KOPT-K1 (cell line): ENCODE data around the gene MEIS1.

Experiments used
- H3K27ac ChIP-seq: fragments of 200-600 bp; sonication (generic); 2 replicates; pipeline ENCODE4 v1.5.1; 2016; ENCODE audit warnings: antibody characterized with exemption, mild to moderate bottlenecking, low read depth, low read length; ENCODE audit not compliant: poor library complexity, severe bottlenecking
- H3K36me3 ChIP-seq: fragments of 200-600 bp; sonication (generic); 2 replicates; pipeline ENCODE4 v1.5.1; 2017; ENCODE audit warnings: antibody characterized with exemption, mild to moderate bottlenecking, low read length, moderate library complexity; ENCODE audit not compliant: insufficient read depth
- H3K9me3 ChIP-seq: fragments of 200-600 bp; sonication (generic); 2 replicates; pipeline ENCODE4 v1.5.1; 2017; ENCODE audit warnings: antibody characterized with exemption, low read length, mild to moderate bottlenecking; ENCODE audit not compliant: insufficient read depth, poor library complexity, severe bottlenecking

Gene MEIS1

DNA sequence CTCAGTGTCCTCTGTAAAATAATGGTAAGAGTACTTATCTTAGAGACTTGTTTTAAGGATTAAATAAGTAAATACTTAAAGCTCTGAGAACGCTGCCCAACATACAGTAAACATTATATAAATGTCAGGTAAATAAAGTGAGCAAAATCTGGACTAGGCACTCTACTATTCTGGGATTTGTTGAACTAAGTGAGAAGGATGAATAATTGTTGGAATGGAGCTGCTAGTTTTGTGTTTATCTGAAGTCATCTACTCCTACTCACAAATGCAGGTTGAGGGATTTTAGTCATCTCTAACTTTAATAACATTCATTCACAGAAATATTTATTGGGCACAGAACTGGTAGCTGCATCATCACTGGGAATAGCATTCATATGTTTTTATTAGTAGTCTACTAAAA, 103.4 kb downstream of the MEIS1 start:
- Histone ChIP-seq H3K27ac (no peak overlapping the region), H3K9me3 (no peaks in the 10 kb centered on the region), H3K36me3 (no peaks in the 10 kb centered on the region)

GRCh38 chr2:66539452-66539851, 104.5 kb downstream of the MEIS1 start:
- no peak overlapping the region for H3K27ac ChIP-seq
- no peaks in the 10 kb centered on the region for H3K36me3 ChIP-seq
- no peaks in the 10 kb centered on the region for H3K9me3 ChIP-seq

DNA sequence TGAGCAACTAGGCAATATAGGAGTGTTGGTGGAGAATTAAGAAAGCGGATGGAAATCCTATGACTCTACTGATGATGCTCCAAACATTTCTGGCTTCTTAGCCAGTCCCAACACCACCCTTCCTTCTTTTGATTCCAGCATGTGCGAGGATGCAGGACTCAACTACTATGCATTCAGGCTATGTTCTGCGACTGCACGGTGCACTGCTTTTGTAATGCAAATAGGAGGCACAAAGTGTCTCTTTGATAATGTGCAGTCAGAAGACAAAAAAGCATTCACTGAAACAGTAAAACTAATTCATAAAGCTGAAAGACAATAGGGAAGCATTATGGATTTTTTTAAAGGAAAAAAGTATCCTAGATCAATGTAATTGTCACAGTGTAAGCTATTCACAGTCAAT, 106.7 kb downstream of the MEIS1 start:
- no peak overlapping the region for H3K27ac ChIP-seq
- no peaks in the 10 kb centered on the region for H3K36me3 ChIP-seq
- no peaks in the 10 kb centered on the region for H3K9me3 ChIP-seq

DNA sequence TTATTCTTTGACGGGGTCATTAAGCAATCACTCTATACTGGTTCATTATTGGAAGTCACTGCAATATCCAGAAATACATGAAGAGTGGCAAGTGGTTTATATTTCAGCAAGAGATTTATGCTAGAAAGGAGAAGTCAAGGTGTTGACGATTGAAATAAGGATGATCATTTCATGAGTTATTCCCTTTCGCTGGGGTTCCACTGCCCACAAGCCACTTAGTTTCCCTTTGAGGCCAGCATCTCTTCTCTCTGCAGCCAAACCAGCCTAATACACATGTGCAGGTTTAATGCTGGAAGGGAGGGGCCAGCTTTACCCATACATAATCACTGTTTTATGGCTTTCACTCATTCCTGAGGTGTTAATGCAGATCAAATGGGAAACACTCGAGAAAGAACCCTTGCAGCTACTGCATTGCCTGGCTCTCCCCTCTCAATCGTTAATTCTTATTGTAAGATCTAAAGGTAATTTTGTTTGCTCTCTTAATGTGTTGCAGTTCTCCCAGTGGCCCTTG, 108.4 kb downstream of the MEIS1 start:
- Histone ChIP-seq H3K27ac (no peak overlapping the region), H3K36me3 (no peaks in the 10 kb centered on the region), H3K9me3 (no peaks in the 10 kb centered on the region)

DNA sequence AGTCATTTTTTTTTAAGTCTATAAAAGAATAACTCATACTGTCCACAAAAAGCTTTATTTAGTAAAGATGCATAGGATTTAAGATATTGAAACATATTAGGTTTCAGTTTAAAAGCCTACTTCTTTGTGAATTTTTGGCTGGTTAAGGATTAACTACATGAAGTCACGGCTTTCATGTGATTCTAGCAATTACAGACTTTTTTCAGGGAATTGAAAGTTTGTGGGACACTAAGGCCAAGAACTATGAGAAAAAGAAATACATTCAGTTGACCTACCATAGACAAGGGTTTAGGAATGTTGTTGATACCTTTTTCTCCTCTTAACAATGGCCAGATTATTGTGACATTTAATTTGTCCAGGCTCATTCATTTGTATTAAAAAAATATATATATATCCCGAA, 109.3 kb downstream of the MEIS1 start:
- no peaks in the 10 kb centered on the region for H3K9me3 ChIP-seq
- no peak overlapping the region for H3K27ac ChIP-seq
- no peaks in the 10 kb centered on the region for H3K36me3 ChIP-seq

DNA sequence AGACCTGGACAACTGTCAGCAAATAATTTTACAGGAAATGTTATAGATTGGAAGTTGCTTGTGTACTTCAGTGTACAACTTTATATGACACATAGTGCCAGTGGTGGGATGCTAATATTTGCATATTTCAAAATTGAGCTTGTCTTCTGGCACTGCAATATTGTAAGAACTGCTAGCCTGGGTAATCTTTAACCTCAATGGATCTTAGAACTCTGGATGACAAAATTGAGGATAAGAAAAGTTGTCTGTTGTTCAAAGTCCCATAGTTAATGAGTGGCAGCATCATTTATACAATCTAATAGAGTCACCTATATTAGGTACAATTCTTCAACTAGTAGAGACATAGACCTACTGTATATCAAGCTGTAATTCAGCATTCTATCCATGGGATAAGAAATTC, 110.3 kb downstream of the MEIS1 start:
- no peaks in the 10 kb centered on the region for H3K9me3 ChIP-seq
- H3K27ac ChIP-seq: no peak overlapping the region
- H3K36me3 ChIP-seq: no peaks in the 10 kb centered on the region

DNA sequence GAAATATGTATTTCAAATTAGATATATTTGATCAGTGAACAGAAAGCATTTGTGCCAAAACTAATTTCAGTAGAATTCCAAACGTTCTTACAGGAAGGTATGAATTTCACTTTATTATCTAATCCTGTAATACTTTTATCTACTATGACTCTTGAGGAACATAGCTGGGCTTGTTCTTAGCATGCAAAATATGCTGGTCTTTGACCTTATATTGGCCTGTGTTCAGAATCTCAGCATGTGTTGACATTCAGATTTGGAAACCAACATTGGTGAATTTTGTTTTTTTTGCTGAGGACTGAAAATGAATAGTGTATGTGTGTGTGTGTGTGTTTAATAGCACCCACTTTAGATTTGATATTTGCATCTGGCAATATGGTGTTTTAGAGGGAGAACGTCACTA, 112.2 kb downstream of the MEIS1 start:
- Histone ChIP-seq H3K27ac (no peak overlapping the region), H3K36me3 (no peaks in the 10 kb centered on the region), H3K9me3 (no peaks in the 10 kb centered on the region)

GRCh38 chr2:66547887-66548286, 113.0 kb downstream of the MEIS1 start:
- Histone ChIP-seq H3K36me3 (no peaks in the 10 kb centered on the region), H3K27ac (no peak overlapping the region), H3K9me3 (no peaks in the 10 kb centered on the region)

GRCh38 chr2:66548422-66548821, 113.5 kb downstream of the MEIS1 start:
- Histone ChIP-seq H3K36me3 (no peaks in the 10 kb centered on the region), H3K27ac (no peak overlapping the region)

GRCh38 chr2:66550826-66551225, 115.9 kb downstream of the MEIS1 start:
- no peak overlapping the region for H3K27ac ChIP-seq
- no peaks in the 10 kb centered on the region for H3K36me3 ChIP-seq
- no peaks in the 10 kb centered on the region for H3K9me3 ChIP-seq

More at GRCh38 chr2:66548422-66548821, 113.5 kb downstream of the MEIS1 start:
- no peaks in the 10 kb centered on the region for H3K9me3 ChIP-seq

GRCh38 chr2:66553370-66553769, 118.4 kb downstream of the MEIS1 start:
- no peaks in the 10 kb centered on the region for H3K36me3 ChIP-seq
- no peak overlapping the region for H3K27ac ChIP-seq

DNA sequence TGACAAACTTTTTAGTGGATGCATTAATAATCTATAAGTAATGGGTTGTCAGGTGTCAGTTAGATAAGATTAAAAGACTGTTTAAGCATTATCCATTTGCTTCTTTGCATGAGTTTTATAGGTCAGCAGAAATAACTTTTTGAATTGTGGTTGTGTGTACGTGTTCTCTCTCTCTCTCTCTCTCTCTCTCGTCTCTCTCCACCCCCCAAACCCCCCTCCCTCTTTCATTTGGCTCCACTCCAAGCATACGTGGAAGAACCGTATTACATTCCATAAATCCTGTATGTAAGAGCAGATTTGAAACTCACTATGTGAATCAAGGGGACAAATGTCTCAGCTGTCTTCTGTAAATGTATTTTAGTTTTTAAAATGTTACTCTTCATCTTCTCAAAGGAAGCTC, 120.2 kb downstream of the MEIS1 start:
- Histone ChIP-seq H3K27ac (no peak overlapping the region), H3K9me3 (no peaks in the 10 kb centered on the region), H3K36me3 (no peaks in the 10 kb centered on the region)

More at GRCh38 chr2:66553370-66553769, 118.4 kb downstream of the MEIS1 start:
- H3K9me3 ChIP-seq: no peaks in the 10 kb centered on the region

DNA sequence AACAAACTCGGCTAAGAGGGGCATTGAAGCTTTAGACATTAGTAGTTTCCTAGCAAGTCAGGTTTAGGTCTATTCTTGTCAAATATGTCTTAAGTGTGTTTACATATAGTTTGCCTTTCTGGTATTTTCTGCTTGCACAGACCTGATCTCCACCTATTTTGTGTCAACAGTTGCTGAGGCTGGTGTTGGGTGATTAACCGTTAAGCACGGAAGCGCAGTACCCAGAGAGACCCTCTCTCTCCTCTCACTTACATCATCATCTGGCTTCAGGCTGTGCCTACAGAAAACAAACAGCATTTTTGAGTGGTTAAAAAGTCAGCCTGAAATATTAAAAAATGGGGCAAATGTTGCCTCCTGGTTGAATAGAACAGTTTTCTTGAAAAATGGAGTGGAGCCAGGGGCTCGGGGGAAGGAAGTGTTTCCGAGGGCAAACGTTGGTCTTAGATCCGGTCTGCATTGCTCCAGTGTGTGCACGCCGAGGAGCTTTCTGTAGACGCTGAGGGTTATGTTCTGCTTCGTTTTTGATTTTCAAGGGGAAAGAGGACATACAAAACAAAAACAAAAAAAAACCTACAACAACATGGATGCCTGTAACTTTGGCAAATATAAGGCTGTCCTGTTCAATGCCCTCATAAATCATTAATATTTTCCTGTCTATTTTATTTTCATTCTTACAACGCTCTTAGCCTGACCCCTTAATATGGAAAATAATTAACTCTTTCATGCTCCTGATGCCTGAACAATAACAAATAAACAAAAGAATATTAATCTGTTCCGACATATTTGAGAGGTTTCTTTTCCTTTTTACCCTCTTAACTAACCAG, 120.8 kb downstream of the MEIS1 start:
- H3K9me3 ChIP-seq: no peaks in the 10 kb centered on the region
- no peak overlapping the region for H3K27ac ChIP-seq
- H3K36me3 ChIP-seq: no peaks in the 10 kb centered on the region

GRCh38 chr2:66559672-66560071, 124.7 kb downstream of the MEIS1 start:
- no peak overlapping the region for H3K27ac ChIP-seq
- H3K36me3 ChIP-seq: no peaks in the 10 kb centered on the region
- no peaks in the 10 kb centered on the region for H3K9me3 ChIP-seq

GRCh38 chr2:66560683-66561082, 125.8 kb downstream of the MEIS1 start:
- Histone ChIP-seq H3K9me3 (no peaks in the 10 kb centered on the region), H3K36me3 (no peaks in the 10 kb centered on the region), H3K27ac (no peak overlapping the region)
